H1 (cell line): ENCODE data around the gene TAF8. TPM values are rescaled to one million over a fixed set of nuclear protein-coding genes. Genes with fewer than 3 reads are reported as not detected.

Experiments used
- CTCF ChIA-PET: fragments of 300-600 bp; sonication (Branson Sonifier 250); formaldehyde crosslinking; loops from one replicate; lab custom pipeline; 2021; ENCODE audit not compliant: partially characterized antibody; lab: Charles Lee
- POLR2A ChIA-PET: fragments of 300-600 bp; sonication (Branson Sonifier 250); formaldehyde crosslinking; loops from one replicate; lab custom pipeline; 2021; ENCODE audit warnings: inconsistent platforms; ENCODE audit not compliant: partially characterized antibody; lab: Charles Lee
- DNase-seq, 2 experiments: peaks; one replicate each; pipeline versions ENCODE4 v3.0.0 to v3.0.0-alpha.2; 2010 to 2022; ENCODE audit warnings: low spot score in 2 of 2, low read depth in 1 of 2, mixed read lengths in 1 of 2
- FAIRE-seq: peaks from 2 replicates; lab custom pipeline; 2011; peaks lifted over from hg19 to GRCh38; lab: Jason Lieb, UNC
- H2AFZ ChIP-seq: 2 replicates; pipeline ENCODE4 v1.8.1; 2012; ENCODE audit warnings: low read length, inconsistent platforms
- H2AK5ac ChIP-seq: 2 replicates; pipeline ENCODE4 v1.6.1; 2013; ENCODE audit warnings: low read depth, low read length
- H2BK120ac ChIP-seq: replicated peaks from 2 replicates; pipeline ENCODE3; 2013; ENCODE audit warnings: low read depth, low read length, inconsistent platforms
- H2BK12ac ChIP-seq: 2 replicates; pipeline ENCODE4 v1.6.1; 2013; ENCODE audit warnings: low read depth, low read length
- H2BK15ac ChIP-seq: 2 replicates; pipeline ENCODE4 v1.6.1; 2013; ENCODE audit warnings: low read length
- H2BK20ac ChIP-seq: 2 replicates; pipeline ENCODE4 v1.6.1; 2013; ENCODE audit warnings: low read length
- H2BK5ac ChIP-seq: 2 replicates; pipeline ENCODE4 v1.6.1; 2013; ENCODE audit warnings: low read depth, low read length
- H3K14ac ChIP-seq: 2 replicates; pipeline ENCODE4 v1.6.1; 2013; ENCODE audit warnings: inconsistent platforms; ENCODE audit not compliant: insufficient read length
- H3K18ac ChIP-seq: 2 replicates; pipeline ENCODE4 v1.6.1; 2013; ENCODE audit warnings: low read length; ENCODE audit errors: extremely low read depth
- H3K23ac ChIP-seq: 2 replicates; pipeline ENCODE4 v1.6.1; 2013; ENCODE audit warnings: inconsistent platforms; ENCODE audit not compliant: insufficient read length
- H3K23me2 ChIP-seq: 2 replicates; pipeline ENCODE4 v1.6.1; 2013; ENCODE audit warnings: low read depth, low read length
- H3K27ac ChIP-seq: 2 replicates; pipeline ENCODE4 v1.6.1; 2011; ENCODE audit warnings: low read depth, low read length, inconsistent platforms
- H3K27me3 ChIP-seq, 4 experiments: replicated peaks in 1 of 4; 1 replicate in 1 of 4; 2 replicates in 3 of 4; pipeline versions ENCODE4 v1.6.1 to v1.8.1; 2011 to 2013; ENCODE audit warnings: low read length in 3 of 4, mild to moderate bottlenecking in 3 of 4, inconsistent platforms in 2 of 4, mixed read lengths in 2 of 4, moderate library complexity in 1 of 4; ENCODE audit not compliant: control insufficient read depth in 3 of 4, insufficient read depth in 3 of 4; ENCODE audit errors: extremely low read depth in 1 of 4
- H3K36me3 ChIP-seq, 4 experiments: 2 replicates each; pipeline versions ENCODE4 v1.6.1 to v1.8.1; 2011 to 2013; ENCODE audit warnings: mild to moderate bottlenecking in 4 of 4, low read length in 3 of 4, moderate library complexity in 2 of 4, control low read depth in 1 of 4, inconsistent platforms in 1 of 4; ENCODE audit not compliant: insufficient read depth in 4 of 4, control insufficient read depth in 2 of 4
- H3K4ac ChIP-seq: replicated peaks from 2 replicates; pipeline ENCODE3; 2013; ENCODE audit warnings: low read length, low read depth, mixed read lengths, inconsistent platforms; ENCODE audit not compliant: insufficient read length
- H3K4me1 ChIP-seq, 4 experiments: replicated peaks in 1 of 4; 1 replicate in 1 of 4; 2 replicates in 3 of 4; pipeline versions ENCODE4 v1.6.1 to v1.8.1; 2011 to 2013; ENCODE audit warnings: low read length in 3 of 4, inconsistent platforms in 2 of 4, mixed read lengths in 1 of 4; ENCODE audit not compliant: insufficient read depth in 4 of 4, control insufficient read depth in 3 of 4
- H3K4me2 ChIP-seq, 2 experiments: 2 replicates each; pipeline versions ENCODE4 v1.6.1 to v1.8.1; 2011 to 2013; ENCODE audit warnings: low read depth in 2 of 2, low read length in 2 of 2, control low read depth in 1 of 2, inconsistent platforms in 1 of 2, mild to moderate bottlenecking in 1 of 2; ENCODE audit not compliant: insufficient read depth in 1 of 2
- H3K4me3 ChIP-seq, 4 experiments: fragments of 200-600, 300-600 bp in 1 of 4; sonication (generic), shearing (Covaris generic), sonication (Bioruptor Twin) in 1 of 4; 2 replicates each; pipeline versions ENCODE4 v1.5.1 to v1.8.1; 2011 to 2016; ENCODE audit warnings: low read length in 4 of 4, low read depth in 3 of 4, control low read depth in 2 of 4, inconsistent platforms in 2 of 4, mild to moderate bottlenecking in 2 of 4, mixed read lengths in 1 of 4, moderate library complexity in 1 of 4; ENCODE audit not compliant: insufficient read depth in 2 of 4; ENCODE audit errors: extremely low read depth in 1 of 4
- H3K56ac ChIP-seq: replicated peaks from 2 replicates; pipeline ENCODE3; 2013; ENCODE audit warnings: low read depth, mild to moderate bottlenecking, mixed read lengths, low read length, inconsistent platforms; ENCODE audit not compliant: insufficient read length
- H3K79me1 ChIP-seq: 2 replicates; pipeline ENCODE4 v1.6.1; 2013; ENCODE audit warnings: low read depth, low read length, control low read depth
- H3K79me2 ChIP-seq, 2 experiments: 2 replicates each; pipeline versions ENCODE4 v1.6.1 to v1.8.1; 2012 to 2013; ENCODE audit warnings: low read length in 2 of 2, mild to moderate bottlenecking in 2 of 2, inconsistent platforms in 1 of 2; ENCODE audit not compliant: insufficient read depth in 2 of 2, control insufficient read depth in 1 of 2
- H3K9ac ChIP-seq, 4 experiments: replicated peaks in 1 of 4; 1 replicate in 1 of 4; 2 replicates in 3 of 4; pipeline versions ENCODE4 v1.6.1 to v1.8.1; 2011 to 2013; ENCODE audit warnings: low read depth in 3 of 4, low read length in 3 of 4, control low read depth in 2 of 4, mild to moderate bottlenecking in 2 of 4, moderate library complexity in 2 of 4, inconsistent platforms in 1 of 4; ENCODE audit errors: extremely low read depth in 1 of 4
- H3K9me3 ChIP-seq, 2 experiments: 2 replicates each; pipeline versions ENCODE4 v1.6.1 to v1.8.1; 2012 to 2013; ENCODE audit warnings: mild to moderate bottlenecking in 2 of 2, moderate library complexity in 2 of 2, control low read depth in 1 of 2, inconsistent platforms in 1 of 2, low read depth in 1 of 2, low read length in 1 of 2, mixed read lengths in 1 of 2; ENCODE audit not compliant: insufficient read depth in 2 of 2
- H4K20me1 ChIP-seq, 2 experiments: replicated peaks in 1 of 2; 2 replicates each; pipeline versions ENCODE3 to v1.8.1; 2011 to 2013; ENCODE audit warnings: inconsistent platforms in 2 of 2, low read length in 2 of 2, mild to moderate bottlenecking in 1 of 2; ENCODE audit not compliant: insufficient read depth in 2 of 2, control insufficient read depth in 1 of 2
- H4K5ac ChIP-seq: 2 replicates; pipeline ENCODE4 v1.6.1; 2013; ENCODE audit warnings: low read length, low read depth, mixed read lengths, inconsistent platforms; ENCODE audit not compliant: insufficient read length
- H4K8ac ChIP-seq: 2 replicates; pipeline ENCODE4 v1.8.0; 2013; ENCODE audit warnings: mild to moderate bottlenecking, moderate library complexity, low read length, inconsistent platforms; ENCODE audit not compliant: insufficient read depth; ENCODE audit errors: extremely low read depth
- H4K91ac ChIP-seq: replicated peaks from 2 replicates; pipeline ENCODE3; 2013; ENCODE audit warnings: low read length, mixed read lengths, inconsistent platforms; ENCODE audit not compliant: insufficient read length
- CREB1 ChIP-seq: IDR thresholded peaks from 2 replicates; pipeline ENCODE4 v1.6.1; 2012; ENCODE audit warnings: inconsistent platforms
- GTF2F1 ChIP-seq: IDR thresholded peaks from 2 replicates; pipeline ENCODE4 v1.6.1; 2012; ENCODE audit warnings: low read depth, low read length, improper control_type of control experiment, borderline replicate concordance
- JUND ChIP-seq: IDR thresholded peaks from 2 replicates; pipeline ENCODE4 v1.6.1; 2011; ENCODE audit warnings: mild to moderate bottlenecking, improper control_type of control experiment, low read length
- RBBP5 ChIP-seq: IDR thresholded peaks from 2 replicates; pipeline ENCODE4 v1.7.1; 2012; ENCODE audit warnings: low read depth, mild to moderate bottlenecking, inconsistent platforms, low read length, moderate library complexity, borderline replicate concordance
- RNF2 ChIP-seq: fragments of 200-900, 300-1000 bp; sonication (generic); IDR thresholded peaks from 2 replicates; pipeline ENCODE4 v1.7.1; 2016; ENCODE audit warnings: borderline replicate concordance, low read depth, mild to moderate bottlenecking, antibody characterized with exemption, low read length; ENCODE audit not compliant: poor library complexity, severe bottlenecking; ENCODE audit errors: missing control alignments
- WGBS, 2 experiments: shearing (Covaris generic) in 1 of 2; methylation state at CpG; one replicate each; pipeline versions ENCODE4 v1.1.6 to v1.1.7; 2013 to 2015; ENCODE audit warnings: low lambda C conversion rate in 2 of 2, mixed read lengths in 2 of 2, inconsistent platforms in 1 of 2, low coverage in 1 of 2, missing lambda C conversion rate in 1 of 2; ENCODE audit not compliant: insufficient replicate concordance in 2 of 2, insufficient coverage in 1 of 2, insufficient read length in 1 of 2; ENCODE audit errors: extremely low coverage in 1 of 2, missing lambda C conversion rate in 1 of 2; 5-methylcytosine and 5-hydroxymethylcytosine counted together
- long read RNA-seq, 2 experiments: library from RNA in 1 of 2; library from capped mRNA in 1 of 2; stranded (forward); transcript quantifications; one replicate each; pipeline ENCODE4 v2.0.0, GENCODE V29; 2021; ENCODE audit warnings: inconsistent platforms in 1 of 2
- polyA minus RNA-seq, 3 experiments: library from RNA; depleted of rRNA, polyadenylated mRNA; stranded (reverse); fragments of >200 nt; gene quantifications; 1 replicate in 2 of 3; 2 replicates in 1 of 3; pipeline ENCODE4 v1.2.3, GENCODE V29; 2011
- polyA plus RNA-seq, 7 experiments: library from polyadenylated mRNA; depleted of rRNA in 3 of 7; stranded (reverse) in 5 of 7; unstranded in 2 of 7; fragments of >200 nt in 5 of 7; fragments of 200-250 nt in 2 of 7; gene quantifications; 1 replicate in 5 of 7; 2 replicates in 1 of 7; 4 replicates in 1 of 7; pipeline versions ENCODE4 v1.2.1 to v1.2.3, GENCODE V29; 2011 to 2013; ENCODE audit warnings: missing spikeins in 2 of 7, mixed read lengths in 2 of 7
- total RNA-seq: library from RNA; stranded (reverse); fragmentation: NEBNext Ultra II Directional; extraction: Animal tissue kit (Norgen Biotek cat#: 25700); gene quantifications from 2 replicates; pipeline ENCODE4 v1.2.1, GENCODE V29; 2021

The TAF8 gene
- total RNA-seq: 32.7 and 34.0 TPM in 2 replicates
- polyA plus RNA-seq (2011; rRNA removed): 32.2 and 36.6 TPM in 2 replicates
- polyA plus RNA-seq (2011; cell fraction: cytosol; rRNA removed): 34.4 TPM
- 28.5 TPM for polyA plus RNA-seq (2011; cell fraction: nucleus; rRNA removed)
- 19.8 to 23.7 TPM (median 21.9 TPM) in 4 replicates for polyA plus RNA-seq (2012, experiment 1 of 2)
- 11.4 TPM for polyA plus RNA-seq (2012, experiment 2 of 2)
- polyA plus RNA-seq (2013, experiment 1 of 2): 19.7 TPM
- 21.2 TPM for polyA plus RNA-seq (2013, experiment 2 of 2)
- polyA minus RNA-seq (2011; rRNA and poly(A)+ RNA removed): 53.9 and 78.5 TPM in 2 replicates
- polyA minus RNA-seq (2011; cell fraction: cytosol; rRNA and poly(A)+ RNA removed): 23.5 TPM
- 35.5 TPM for polyA minus RNA-seq (2011; cell fraction: nucleus; rRNA and poly(A)+ RNA removed)
- long read RNA-seq, experiment 1, partial matches to known transcripts: 0 of 8 reads
- long read RNA-seq, experiment 1, other reads (novel, unspliced or antisense): 2 of 8 reads
- long read RNA-seq, experiment 2, transcript TAF8-202 (5 exons, 794 nt): major isoform, 18 of 25 reads
- long read RNA-seq, experiment 2, partial matches to known transcripts: 1 of 25 reads
- long read RNA-seq, experiment 2, other reads (novel, unspliced or antisense): 5 of 25 reads

DNA sequence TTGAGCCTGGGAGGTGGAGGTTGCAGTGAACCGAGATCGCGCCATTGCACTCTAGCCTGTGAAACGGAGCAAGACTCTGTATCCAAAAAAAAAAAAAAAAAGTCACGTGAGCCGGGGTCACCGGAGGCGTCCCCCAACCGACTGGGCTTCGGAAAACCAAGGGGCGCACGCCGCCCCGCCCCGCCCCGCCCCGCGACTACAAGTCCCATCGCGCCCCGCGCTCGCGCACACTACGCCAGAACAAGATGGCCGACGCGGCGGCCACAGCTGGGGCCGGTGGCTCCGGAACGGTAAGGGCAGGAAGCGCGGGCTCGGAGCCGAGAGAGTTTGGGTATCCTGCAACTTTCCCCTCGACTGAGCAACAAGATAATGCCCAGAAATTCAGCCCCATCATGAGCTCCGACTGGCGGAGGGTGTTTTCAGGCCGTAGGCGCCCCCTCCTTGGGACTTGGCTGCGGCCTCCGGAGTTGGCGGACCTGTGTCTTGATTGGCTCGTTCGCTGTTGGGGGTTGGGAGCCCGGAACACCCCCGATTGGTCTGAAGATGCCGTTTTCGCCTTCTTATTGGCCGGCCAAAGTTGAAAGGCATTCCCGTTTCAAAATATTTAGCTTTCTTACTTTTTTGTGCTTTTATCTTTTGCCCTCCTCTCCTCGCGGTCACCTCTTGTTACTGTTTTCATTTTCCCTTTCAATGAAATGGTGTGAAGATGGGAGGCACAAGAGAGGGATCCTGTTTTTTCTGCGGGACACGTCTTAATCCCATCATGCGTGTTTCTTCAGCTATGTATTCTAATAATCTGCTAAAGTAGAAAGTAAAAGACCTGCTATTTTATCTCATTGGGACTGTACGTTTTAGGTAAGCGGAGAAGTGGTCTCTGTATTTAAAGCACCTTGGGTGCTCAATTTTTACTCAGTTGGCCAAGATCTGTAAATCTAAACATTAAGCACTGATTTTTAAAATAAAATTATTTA lies at the start of gene TAF8:
TSS of gene TAF8 (plus strand) at position 228 of the 971 bp plus-strand sequence. CDS start at position 246, 18 bp downstream.
- Histone ChIP-seq H3K23me2 (peaks cover 10% of the 10 kb centered on the region), H3K9ac (peak within 1 kb of the TSS; percentile 75 to 99 (median 96)), H3K27ac (peak within 1 kb of the TSS; percentile 95), H2AFZ (peak within 1 kb of the TSS; percentile 98), H3K4me2 (peak within 1 kb of the TSS; percentile 66 to 72), H3K18ac (peak within 1 kb of the TSS; percentile 100), H2AK5ac (peak within 1 kb of the TSS; percentile 91; the same call in 1 of the 2 replicates), H3K14ac (no peak within 1 kb of the TSS), H3K4ac (peak within 1 kb of the TSS; percentile 73), H4K91ac (peak within 1 kb of the TSS; percentile 98), H4K5ac (peak within 1 kb of the TSS; percentile 96), H2BK20ac (0 out of 2 replicates have a peak within 1 kb of the TSS, but pooled peaks have one; percentile 18), H3K56ac (peak within 1 kb of the TSS; percentile 95), H2BK12ac (peak within 1 kb of the TSS; percentile 97), H3K79me1 (no peaks in the 10 kb centered on the region), H3K36me3 (peaks cover 7 to 17% (median 12%) of the 10 kb centered on the region in 4 experiments), H2BK120ac (no peak within 1 kb of the TSS), H3K23ac (no peak within 1 kb of the TSS), H2BK15ac (peak within 1 kb of the TSS; percentile 40; the same call in 1 of the 2 replicates), H3K4me3 (peak within 1 kb of the TSS; percentile 85 to 99 (median 90)), H3K79me2 (peaks cover 0 to 6% of the 10 kb centered on the region in 2 experiments; a peak in 1 of 4 replicates), H2BK5ac (peak within 1 kb of the TSS; percentile 99), H4K8ac (peak within 1 kb of the TSS; percentile 99), H3K27me3 (peaks cover 38 to 44% (median 41%) of the 10 kb centered on the region in 4 experiments), H4K20me1 (peaks cover 2 to 9% of the 10 kb centered on the region in 2 experiments), H3K9me3 (no peaks in the 10 kb centered on the region), H3K4me1 (peaks cover 13 to 16% (median 14%) of the 10 kb centered on the region in 4 experiments)
- 3% methylated on average over 37 of the region's 59 CpGs; no CpG with 5 or more reads in 1 of the 2 experiments for WGBS, 2 experiments
- CTCF ChIA-PET: interaction anchor here (0.8 to 11.7 kb wide), 11 partner anchors 12 to 281 kb away, joined by 3 to 108 read pairs (median 4); partner anchors contain the start of gene TOMM6
- peak; percentile 79 to 91 for DNase-seq
- POLR2A ChIA-PET: interaction anchor here (0.6 to 15.0 kb wide), 53 partner anchors 8 to 580 kb away, joined by 3 to 157 read pairs (median 3); partner anchors contain the start of genes BYSL, C6orf132, CCND3 and GUCA1B
- peak; percentile 79 for FAIRE-seq
- peak; percentile 70; the same call in 1 of the 2 replicates for TF ChIP-seq CREB1
- peak; percentile 90; the same call in 1 of the 2 replicates for TF ChIP-seq RBBP5
- TF ChIP-seq RNF2: no peak
- peak; percentile 50; the same call in 1 of the 2 replicates for TF ChIP-seq JUND
- TF ChIP-seq GTF2F1: peak; percentile 43; the same call in 1 of the 2 replicates
